ENCODE results near the gene PSTPIP2.

DNA sequence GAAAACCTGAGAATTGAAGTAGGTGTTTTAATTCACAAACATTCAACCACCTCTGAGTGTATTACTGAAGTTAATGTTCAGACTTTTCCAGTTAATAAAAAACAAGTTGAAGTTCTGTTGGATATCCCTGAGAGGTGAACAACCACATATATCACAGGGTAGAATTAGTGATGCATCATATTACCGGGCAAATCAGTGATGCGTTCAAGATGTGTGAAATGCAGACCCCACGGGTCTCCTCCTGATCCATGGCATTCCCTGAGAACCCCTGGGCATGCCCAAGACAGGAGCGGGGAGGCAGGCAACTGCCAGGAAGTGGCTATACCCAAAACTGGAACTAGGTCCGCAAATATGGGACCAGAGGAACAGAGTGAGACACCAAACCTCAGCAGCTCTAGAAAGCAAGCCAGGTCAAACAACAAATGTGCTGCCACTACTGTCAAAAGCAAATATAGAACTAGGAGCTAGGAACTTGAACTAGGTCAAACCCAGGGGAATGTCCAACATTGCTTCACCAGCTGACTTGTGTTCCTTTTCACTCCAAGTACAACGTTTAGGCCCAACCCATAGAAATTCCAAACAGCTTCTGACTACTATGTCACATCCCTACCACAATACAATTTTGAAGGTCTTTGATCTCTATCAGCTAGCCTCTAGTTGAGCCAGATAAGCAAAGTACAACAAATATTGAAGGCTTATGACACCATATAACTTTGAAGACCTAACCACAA, 20.2 kb downstream of the PSTPIP2 start:
- TF ChIP-seq, protein P1, sequence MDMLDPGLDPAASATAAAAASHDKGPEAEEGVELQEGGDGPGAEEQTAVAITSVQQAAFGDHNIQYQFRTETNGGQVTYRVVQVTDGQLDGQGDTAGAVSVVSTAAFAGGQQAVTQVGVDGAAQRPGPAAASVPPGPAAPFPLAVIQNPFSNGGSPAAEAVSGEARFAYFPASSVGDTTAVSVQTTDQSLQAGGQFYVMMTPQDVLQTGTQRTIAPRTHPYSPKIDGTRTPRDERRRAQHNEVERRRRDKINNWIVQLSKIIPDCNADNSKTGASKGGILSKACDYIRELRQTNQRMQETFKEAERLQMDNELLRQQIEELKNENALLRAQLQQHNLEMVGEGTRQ (CRISPR knock-in tag; IDR thresholded peaks at IDR 0.05) = no peak
- TF ChIP-seq, protein P2, sequence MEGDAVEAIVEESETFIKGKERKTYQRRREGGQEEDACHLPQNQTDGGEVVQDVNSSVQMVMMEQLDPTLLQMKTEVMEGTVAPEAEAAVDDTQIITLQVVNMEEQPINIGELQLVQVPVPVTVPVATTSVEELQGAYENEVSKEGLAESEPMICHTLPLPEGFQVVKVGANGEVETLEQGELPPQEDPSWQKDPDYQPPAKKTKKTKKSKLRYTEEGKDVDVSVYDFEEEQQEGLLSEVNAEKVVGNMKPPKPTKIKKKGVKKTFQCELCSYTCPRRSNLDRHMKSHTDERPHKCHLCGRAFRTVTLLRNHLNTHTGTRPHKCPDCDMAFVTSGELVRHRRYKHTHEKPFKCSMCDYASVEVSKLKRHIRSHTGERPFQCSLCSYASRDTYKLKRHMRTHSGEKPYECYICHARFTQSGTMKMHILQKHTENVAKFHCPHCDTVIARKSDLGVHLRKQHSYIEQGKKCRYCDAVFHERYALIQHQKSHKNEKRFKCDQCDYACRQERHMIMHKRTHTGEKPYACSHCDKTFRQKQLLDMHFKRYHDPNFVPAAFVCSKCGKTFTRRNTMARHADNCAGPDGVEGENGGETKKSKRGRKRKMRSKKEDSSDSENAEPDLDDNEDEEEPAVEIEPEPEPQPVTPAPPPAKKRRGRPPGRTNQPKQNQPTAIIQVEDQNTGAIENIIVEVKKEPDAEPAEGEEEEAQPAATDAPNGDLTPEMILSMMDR (IDR thresholded peaks at IDR 0.05) = no peak
- TF ChIP-seq, protein P3, sequence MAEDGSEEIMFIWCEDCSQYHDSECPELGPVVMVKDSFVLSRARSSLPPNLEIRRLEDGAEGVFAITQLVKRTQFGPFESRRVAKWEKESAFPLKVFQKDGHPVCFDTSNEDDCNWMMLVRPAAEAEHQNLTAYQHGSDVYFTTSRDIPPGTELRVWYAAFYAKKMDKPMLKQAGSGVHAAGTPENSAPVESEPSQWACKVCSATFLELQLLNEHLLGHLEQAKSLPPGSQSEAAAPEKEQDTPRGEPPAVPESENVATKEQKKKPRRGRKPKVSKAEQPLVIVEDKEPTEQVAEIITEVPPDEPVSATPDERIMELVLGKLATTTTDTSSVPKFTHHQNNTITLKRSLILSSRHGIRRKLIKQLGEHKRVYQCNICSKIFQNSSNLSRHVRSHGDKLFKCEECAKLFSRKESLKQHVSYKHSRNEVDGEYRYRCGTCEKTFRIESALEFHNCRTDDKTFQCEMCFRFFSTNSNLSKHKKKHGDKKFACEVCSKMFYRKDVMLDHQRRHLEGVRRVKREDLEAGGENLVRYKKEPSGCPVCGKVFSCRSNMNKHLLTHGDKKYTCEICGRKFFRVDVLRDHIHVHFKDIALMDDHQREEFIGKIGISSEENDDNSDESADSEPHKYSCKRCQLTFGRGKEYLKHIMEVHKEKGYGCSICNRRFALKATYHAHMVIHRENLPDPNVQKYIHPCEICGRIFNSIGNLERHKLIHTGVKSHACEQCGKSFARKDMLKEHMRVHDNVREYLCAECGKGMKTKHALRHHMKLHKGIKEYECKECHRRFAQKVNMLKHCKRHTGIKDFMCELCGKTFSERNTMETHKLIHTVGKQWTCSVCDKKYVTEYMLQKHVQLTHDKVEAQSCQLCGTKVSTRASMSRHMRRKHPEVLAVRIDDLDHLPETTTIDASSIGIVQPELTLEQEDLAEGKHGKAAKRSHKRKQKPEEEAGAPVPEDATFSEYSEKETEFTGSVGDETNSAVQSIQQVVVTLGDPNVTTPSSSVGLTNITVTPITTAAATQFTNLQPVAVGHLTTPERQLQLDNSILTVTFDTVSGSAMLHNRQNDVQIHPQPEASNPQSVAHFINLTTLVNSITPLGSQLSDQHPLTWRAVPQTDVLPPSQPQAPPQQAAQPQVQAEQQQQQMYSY (CRISPR knock-in tag; IDR thresholded peaks at IDR 0.05) = no peak
- TF ChIP-seq ESRRA (CRISPR knock-in tag; IDR thresholded peaks at IDR 0.05; ENCODE audit: borderline replicate concordance) (no peak), ZBTB21 (CRISPR knock-in tag; IDR thresholded peaks at IDR 0.05; ENCODE audit: borderline replicate concordance) (no peak), FOXP1 (CRISPR knock-in tag; IDR thresholded peaks at IDR 0.05; ENCODE audit: borderline replicate concordance) (no peak), CREB1 (CRISPR knock-in tag; IDR thresholded peaks at IDR 0.05) (no peak), NR2C2 (CRISPR knock-in tag; IDR thresholded peaks at IDR 0.05) (no peak), CBFB (CRISPR knock-in tag; IDR thresholded peaks at IDR 0.05; ENCODE audit: low read depth) (no peak)
- TF ChIP-seq, protein P4, sequence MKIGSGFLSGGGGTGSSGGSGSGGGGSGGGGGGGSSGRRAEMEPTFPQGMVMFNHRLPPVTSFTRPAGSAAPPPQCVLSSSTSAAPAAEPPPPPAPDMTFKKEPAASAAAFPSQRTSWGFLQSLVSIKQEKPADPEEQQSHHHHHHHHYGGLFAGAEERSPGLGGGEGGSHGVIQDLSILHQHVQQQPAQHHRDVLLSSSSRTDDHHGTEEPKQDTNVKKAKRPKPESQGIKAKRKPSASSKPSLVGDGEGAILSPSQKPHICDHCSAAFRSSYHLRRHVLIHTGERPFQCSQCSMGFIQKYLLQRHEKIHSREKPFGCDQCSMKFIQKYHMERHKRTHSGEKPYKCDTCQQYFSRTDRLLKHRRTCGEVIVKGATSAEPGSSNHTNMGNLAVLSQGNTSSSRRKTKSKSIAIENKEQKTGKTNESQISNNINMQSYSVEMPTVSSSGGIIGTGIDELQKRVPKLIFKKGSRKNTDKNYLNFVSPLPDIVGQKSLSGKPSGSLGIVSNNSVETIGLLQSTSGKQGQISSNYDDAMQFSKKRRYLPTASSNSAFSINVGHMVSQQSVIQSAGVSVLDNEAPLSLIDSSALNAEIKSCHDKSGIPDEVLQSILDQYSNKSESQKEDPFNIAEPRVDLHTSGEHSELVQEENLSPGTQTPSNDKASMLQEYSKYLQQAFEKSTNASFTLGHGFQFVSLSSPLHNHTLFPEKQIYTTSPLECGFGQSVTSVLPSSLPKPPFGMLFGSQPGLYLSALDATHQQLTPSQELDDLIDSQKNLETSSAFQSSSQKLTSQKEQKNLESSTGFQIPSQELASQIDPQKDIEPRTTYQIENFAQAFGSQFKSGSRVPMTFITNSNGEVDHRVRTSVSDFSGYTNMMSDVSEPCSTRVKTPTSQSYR (CRISPR knock-in tag; IDR thresholded peaks at IDR 0.05) = no peak
- TF ChIP-seq, protein P5, sequence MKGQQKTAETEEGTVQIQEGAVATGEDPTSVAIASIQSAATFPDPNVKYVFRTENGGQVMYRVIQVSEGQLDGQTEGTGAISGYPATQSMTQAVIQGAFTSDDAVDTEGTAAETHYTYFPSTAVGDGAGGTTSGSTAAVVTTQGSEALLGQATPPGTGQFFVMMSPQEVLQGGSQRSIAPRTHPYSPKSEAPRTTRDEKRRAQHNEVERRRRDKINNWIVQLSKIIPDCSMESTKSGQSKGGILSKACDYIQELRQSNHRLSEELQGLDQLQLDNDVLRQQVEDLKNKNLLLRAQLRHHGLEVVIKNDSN (CRISPR knock-in tag; IDR thresholded peaks at IDR 0.05) = no peak
- TF ChIP-seq, protein P6, sequence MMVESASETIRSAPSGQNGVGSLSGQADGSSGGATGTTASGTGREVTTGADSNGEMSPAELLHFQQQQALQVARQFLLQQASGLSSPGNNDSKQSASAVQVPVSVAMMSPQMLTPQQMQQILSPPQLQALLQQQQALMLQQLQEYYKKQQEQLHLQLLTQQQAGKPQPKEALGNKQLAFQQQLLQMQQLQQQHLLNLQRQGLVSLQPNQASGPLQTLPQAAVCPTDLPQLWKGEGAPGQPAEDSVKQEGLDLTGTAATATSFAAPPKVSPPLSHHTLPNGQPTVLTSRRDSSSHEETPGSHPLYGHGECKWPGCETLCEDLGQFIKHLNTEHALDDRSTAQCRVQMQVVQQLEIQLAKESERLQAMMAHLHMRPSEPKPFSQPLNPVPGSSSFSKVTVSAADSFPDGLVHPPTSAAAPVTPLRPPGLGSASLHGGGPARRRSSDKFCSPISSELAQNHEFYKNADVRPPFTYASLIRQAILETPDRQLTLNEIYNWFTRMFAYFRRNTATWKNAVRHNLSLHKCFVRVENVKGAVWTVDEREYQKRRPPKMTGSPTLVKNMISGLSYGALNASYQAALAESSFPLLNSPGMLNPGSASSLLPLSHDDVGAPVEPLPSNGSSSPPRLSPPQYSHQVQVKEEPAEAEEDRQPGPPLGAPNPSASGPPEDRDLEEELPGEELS (CRISPR knock-in tag; IDR thresholded peaks at IDR 0.05) = no peak
